Breast epithelium (tissue), 3 donors: ENCODE measurements around the gene SP6.

Source experiments
- CTCF ChIP-seq, 3 donors: fragments of 450-650 bp; IDR thresholded peaks; one replicate each; pipeline ENCODE4 v1.5.1; 2016 to 2017; ENCODE audit warnings: antibody characterized with exemption in 3 of 3, mild to moderate bottlenecking in 3 of 3, moderate library complexity in 3 of 3
- POLR2A ChIP-seq: fragments of 450-650 bp; IDR thresholded peaks from one replicate; pipeline ENCODE4 v1.6.1; 2016; ENCODE audit warnings: antibody characterized with exemption, mild to moderate bottlenecking, moderate library complexity
- POLR2AphosphoS5 ChIP-seq, 3 donors: sonication (generic); formaldehyde crosslinking; IDR thresholded peaks; one replicate each; pipeline ENCODE4 v1.6.1; 2017; ENCODE audit warnings: antibody characterized with exemption in 3 of 3

- TF ChIP-seq CTCF (IDR thresholded peaks at IDR 0.05) = no peak
- TF ChIP-seq POLR2A = no peak
- no peak for TF ChIP-seq POLR2AphosphoS5 (IDR thresholded peaks at IDR 0.05)
These were observed 37.3 kb upstream of the SP6 start for GRCh38 chr17:47888293-47888692.
